RPMI8226 (cell line): ENCODE measurements around the gene UCP2.

Experiments used
- DNase-seq: peaks from one replicate; pipeline ENCODE4 v3.0.0-alpha.2; 2015

Gene UCP2, protein sequence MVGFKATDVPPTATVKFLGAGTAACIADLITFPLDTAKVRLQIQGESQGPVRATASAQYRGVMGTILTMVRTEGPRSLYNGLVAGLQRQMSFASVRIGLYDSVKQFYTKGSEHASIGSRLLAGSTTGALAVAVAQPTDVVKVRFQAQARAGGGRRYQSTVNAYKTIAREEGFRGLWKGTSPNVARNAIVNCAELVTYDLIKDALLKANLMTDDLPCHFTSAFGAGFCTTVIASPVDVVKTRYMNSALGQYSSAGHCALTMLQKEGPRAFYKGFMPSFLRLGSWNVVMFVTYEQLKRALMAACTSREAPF

DNA sequence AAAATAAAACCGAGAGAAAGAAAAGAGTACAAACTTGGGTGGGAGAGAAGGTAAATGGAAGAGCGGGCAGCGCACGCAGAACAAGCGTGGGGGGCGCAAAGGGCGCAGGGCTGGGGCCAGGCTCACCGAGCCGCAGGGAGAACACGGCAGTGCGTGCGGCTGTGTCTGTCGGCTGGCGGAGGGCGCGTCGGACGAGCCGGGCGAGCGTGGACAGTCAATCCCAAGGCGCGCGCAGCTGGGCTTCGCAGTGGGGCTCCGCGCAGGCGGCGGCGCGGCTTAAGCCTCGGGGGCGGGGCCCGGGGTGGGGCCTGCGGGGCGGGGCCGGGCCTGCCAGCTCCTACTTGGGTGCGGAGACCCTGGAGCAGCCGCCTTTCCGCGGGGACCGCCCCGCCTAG lies at the start of gene UCP2:
TSS of gene UCP2 (minus strand) at position 249 of the 395 bp plus-strand sequence. CDS start 4,465 bp downstream, outside the sequence.
- peak; percentile 96 for DNase-seq

DNA sequence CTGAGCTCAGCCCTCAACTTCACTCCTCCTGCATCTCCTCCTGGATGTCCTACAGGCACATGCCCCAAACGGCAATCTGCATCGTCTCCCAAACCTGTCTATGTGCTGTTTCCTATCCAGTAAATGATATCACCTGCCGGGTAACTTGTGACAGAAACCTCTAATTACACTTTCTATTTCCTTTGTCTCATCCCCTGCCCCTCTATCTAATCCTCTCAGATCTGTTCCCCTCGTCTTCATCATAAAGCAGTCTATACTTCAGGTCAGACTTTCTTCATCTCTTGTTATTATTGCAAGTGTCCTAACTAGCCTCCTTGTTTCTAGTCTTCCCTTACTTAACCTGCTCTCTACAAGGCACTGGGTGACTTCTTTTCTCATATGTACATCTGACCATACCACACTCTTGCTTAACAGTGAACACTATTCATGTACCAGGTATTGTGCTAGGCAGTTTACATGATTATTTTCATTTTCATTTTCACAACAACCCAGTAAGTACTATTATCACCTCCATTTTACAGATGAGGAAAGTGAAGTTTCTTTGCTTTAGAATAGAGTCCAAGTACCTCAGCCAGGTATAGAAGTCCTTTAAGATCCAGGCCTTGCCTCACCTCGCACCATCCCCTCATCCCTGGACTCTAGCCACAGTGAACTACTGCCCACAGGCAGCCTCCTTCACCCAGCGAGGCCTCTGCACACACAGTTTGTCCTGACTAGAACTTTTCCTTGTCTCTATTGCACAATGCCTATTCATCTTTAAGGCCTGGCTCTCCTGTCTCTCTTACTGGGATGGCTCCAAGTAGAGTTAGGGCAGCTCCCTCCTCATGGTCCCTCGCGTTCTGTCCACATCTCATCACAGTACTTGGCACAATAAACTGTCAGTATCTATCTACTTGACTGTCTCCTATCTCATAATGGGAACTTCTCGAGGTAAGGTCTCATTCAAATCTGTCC lies 48.4 kb upstream of the UCP2 start:
- no peak for DNase-seq

GRCh38 chr11:74025467-74026166 lies 43.0 kb upstream of the UCP2 start:
- no peak for DNase-seq

DNA sequence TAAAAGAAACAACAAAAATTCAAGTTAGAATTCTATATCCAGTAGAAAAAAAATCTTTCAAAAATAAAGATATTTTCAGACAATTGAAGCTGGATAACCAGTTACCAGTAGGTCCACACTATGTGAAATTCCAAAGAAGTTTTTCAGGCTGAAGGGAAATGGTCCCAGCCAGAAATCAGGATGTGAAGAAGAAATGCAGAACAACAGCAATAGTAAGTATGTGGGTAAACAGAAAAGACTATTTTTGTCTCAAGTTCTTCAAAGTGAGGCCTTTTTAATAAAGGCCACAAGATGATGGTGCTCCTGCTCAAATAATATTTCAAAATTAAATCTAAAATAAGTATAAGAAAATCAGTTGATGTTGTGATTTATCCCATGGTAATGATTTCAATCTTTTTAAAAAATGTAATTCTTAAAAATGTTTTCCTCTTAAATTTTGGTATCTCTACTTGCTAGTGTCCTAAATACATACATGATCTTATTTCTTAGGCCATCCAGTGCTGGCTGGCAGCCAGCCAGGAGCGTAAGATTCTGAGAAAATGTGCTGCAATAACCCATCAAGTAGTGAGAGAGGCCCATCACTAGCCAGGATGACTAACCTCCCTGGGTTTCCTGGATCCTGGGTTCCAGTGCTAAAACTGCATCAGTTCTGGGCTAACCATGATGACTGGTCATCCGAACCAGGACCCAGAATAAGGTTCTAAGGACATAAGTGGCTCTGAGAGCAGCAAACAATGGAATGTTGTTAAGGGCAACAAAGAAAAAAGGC lies 41.8 kb upstream of the UCP2 start:
- DNase-seq: no peak

GRCh38 chr11:74023276-74023675 lies 40.6 kb upstream of the UCP2 start:
- DNase-seq: no peak

GRCh38 chr11:74022546-74022945 lies 39.9 kb upstream of the UCP2 start:
- no peak for DNase-seq

DNA sequence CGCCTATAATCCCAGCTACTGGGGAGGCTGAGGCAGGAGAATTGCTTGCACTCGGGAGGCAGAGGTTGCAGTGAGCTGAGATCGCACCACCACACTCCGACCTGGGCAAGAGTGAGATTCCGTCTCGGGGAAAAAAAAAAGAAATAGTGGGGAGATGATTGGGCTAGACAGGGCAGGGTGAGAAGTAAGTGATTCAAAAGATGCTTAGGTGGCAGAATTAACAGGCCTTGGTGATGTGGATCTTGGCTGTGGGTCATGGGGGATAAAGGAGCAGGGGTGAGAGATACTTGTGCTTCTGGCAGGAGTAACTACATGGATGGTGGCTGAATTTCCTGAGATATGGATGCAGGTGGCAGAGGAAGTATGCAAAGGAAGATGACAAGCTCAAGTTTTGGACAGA lies 39.4 kb upstream of the UCP2 start:
- DNase-seq: no peak

DNA sequence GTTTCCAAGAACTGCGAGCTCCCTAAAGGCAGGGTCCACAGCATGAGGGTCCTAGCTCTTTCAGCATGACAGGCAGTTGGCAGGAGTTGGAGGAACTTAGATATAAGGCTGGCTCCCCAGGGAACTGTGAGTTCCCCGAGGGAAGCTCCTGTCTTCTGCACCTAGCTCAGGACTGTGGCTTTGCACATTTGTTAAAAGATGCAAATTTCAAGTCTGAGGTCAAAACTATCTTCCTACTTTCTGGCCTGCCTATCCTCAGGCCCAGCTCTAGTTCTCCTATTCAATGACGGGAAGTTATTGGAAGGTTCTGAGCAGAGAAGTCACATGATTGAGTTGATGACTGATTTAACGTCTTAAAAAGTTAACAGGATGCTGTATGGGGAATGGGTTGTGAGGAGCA lies 37.9 kb upstream of the UCP2 start:
- no peak for DNase-seq

GRCh38 chr11:74019860-74020259 lies 37.2 kb upstream of the UCP2 start:
- no peak for DNase-seq

DNA sequence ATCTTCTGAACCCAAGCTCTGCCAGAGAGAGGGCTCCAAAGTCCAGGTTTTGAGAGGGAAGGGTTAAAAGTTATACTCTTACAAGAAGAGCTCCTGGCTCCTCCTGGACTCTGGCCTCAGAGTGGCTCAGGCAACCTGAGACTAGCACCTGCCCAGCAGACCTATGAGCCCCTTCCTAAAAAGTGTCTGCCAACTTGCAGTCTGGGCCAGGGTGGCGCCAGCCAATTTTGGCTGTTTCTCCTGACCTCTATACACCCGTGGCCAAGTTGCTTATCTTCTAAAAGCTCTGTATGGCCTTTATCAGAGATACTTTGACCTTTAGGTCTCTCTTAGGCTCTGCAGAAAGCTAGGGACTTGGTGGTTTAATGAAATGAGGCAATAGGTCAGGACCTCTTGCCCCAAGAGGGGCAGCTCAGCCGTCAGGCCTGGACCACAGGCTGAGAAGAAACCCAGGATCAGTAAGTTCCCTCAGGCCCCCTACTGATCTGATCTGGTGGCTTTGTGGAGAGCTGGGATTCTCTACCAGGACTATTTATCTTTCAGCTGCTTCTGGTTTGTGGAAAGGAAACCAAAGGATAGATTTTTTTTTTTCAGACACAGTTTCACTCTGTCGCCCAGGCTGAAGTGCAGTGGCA lies 36.6 kb upstream of the UCP2 start:
- peak; percentile 74 for DNase-seq

DNA sequence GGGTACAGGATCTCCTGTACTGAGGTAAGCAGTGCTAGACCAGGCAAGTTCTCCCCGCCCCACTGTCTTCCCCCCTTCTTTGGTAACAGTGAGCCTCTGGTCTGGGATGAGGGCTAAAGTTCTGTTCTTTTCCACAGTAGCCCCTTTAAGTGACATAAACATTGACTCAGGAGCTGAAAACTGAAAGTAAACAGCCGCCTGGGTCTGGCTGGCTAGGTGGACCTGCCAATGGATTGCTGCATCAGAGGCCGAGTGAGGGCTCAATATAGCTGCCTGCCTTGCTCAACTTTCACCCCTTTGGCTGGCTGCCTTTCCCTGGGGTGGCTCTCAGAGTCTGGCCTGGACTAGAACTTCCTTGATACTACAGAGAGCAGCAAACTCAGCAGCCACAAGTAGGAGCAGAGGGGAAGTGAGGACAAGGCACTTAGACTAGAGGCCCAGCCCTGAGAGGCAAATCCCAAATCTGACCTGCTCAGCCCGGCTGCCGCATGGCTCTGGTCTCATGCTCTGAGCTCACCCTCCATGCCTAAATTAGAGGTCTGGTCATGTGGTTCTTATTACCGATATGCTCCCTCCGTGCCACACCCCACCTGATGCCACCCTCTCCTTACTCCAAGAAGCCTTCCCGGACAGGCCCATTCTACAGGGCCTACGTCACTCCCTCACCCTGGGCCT lies 35.8 kb upstream of the UCP2 start:
- peak; percentile 96 for DNase-seq

- DNase-seq: no peak
Measured at GRCh38 chr11:74017631-74018030, 35.0 kb upstream of the UCP2 start.

DNA sequence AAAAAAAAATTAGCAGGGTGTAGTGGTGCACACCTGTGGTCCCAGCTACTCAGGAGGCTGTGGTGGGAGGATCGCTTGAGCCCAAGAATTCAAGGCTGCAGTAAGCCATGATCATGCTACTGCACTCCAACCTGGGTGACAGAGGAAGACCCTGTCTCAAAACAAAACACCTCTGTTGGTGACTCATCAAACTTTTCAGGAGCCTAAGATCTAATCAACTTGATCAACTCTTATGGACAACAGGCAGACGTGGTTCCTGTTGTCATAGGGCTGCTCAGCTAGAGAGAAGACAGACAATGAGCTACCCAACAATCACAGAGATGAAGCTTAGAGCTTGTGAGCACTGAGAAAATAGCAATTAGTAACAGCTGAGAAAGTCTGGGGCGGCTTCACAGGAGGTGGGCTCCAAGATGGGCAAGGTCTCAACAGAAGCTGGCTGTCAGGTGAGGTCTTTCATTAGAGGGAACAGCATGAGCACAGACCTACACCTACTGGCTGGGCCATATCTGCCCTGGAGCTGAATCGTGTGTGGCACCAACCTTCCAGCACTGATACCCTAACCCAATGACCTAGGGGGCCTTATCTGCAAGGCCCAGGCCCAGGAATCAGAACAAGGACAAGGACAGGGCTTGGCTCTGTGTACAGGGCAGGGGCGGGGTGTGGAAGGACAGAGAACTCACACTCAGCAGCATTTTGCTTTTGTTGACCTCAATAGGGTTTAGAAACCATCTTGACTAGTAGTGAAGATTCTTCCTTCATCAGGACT lies 33.5 kb upstream of the UCP2 start:
- DNase-seq: no peak

GRCh38 chr11:74014880-74015279 lies 32.2 kb upstream of the UCP2 start:
- DNase-seq: peak; percentile 94

GRCh38 chr11:74013141-74013540 lies 30.5 kb upstream of the UCP2 start:
- DNase-seq: no peak

GRCh38 chr11:74012074-74012809 lies 29.6 kb upstream of the UCP2 start:
- no peak for DNase-seq

- no peak for DNase-seq
Measured at GRCh38 chr11:74011360-74012073, 28.9 kb upstream of the UCP2 start.

- DNase-seq: peak; percentile 72
Measured at GRCh38 chr11:74010306-74011300, 28.0 kb upstream of the UCP2 start.
